Skeletal muscle satellite cell (primary cell): ENCODE data around the gene GPR157.

Experiments used
- H3K27me3 ChIP-seq: 2 replicates; pipeline ENCODE4 v1.7.0; 2013; ENCODE audit warnings: low read length; ENCODE audit not compliant: control insufficient read depth, insufficient read depth
- H3K36me3 ChIP-seq: 2 replicates; pipeline ENCODE4 v1.7.0; 2013; ENCODE audit warnings: mild to moderate bottlenecking, control low read depth, low read length; ENCODE audit not compliant: insufficient read depth
- H3K4me1 ChIP-seq: 2 replicates; pipeline ENCODE4 v1.7.0; 2013; ENCODE audit warnings: low read length; ENCODE audit not compliant: control insufficient read depth, insufficient read depth
- H3K4me2 ChIP-seq: 2 replicates; pipeline ENCODE4 v1.7.0; 2013; ENCODE audit warnings: mild to moderate bottlenecking, low read length
- H3K4me3 ChIP-seq: 2 replicates; pipeline ENCODE4 v1.7.0; 2013; ENCODE audit warnings: low read length
- H3K9ac ChIP-seq: 2 replicates; pipeline ENCODE4 v1.7.0; 2013; ENCODE audit warnings: mild to moderate bottlenecking, low read depth, low read length, moderate library complexity
- H3K9me3 ChIP-seq: replicated peaks from 2 replicates; pipeline ENCODE4 v1.7.0; 2013; ENCODE audit warnings: mild to moderate bottlenecking, control low read depth, low read length

GPR157 gene

GRCh38 chr1:9068981-9069325, 59.9 kb downstream of the GPR157 start:
- Histone ChIP-seq H3K36me3 (no peaks in the 10 kb centered on the region), H3K9ac (no peak overlapping the region), H3K9me3 (no peaks in the 10 kb centered on the region), H3K4me1 (peaks cover 35% of the 10 kb centered on the region), H3K27me3 (peaks cover 5% of the 10 kb centered on the region), H3K4me3 (no peak overlapping the region), H3K4me2 (no peak overlapping the region)

GRCh38 chr1:9066945-9067807, 61.7 kb downstream of the GPR157 start:
- H3K9ac ChIP-seq, result peak overlapping the region; percentile 22
- peak overlapping the region; percentile 58 for H3K4me2 ChIP-seq
- H3K4me1 ChIP-seq, result peaks cover 36% of the 10 kb centered on the region
- H3K4me3 ChIP-seq, result peak overlapping the region; percentile 2
- H3K27me3 ChIP-seq, result no peaks in the 10 kb centered on the region
- H3K36me3 ChIP-seq, result no peaks in the 10 kb centered on the region
- H3K9me3 ChIP-seq, result no peaks in the 10 kb centered on the region

- Histone ChIP-seq H3K36me3 (no peaks in the 10 kb centered on the region), H3K4me1 (peaks cover 51% of the 10 kb centered on the region), H3K4me2 (no peak overlapping the region), H3K4me3 (no peak overlapping the region), H3K9ac (no peak overlapping the region), H3K27me3 (no peaks in the 10 kb centered on the region), H3K9me3 (no peaks in the 10 kb centered on the region)
Observed at GRCh38 chr1:9065213-9065751, 63.6 kb downstream of the GPR157 start.

GRCh38 chr1:9062846-9063245, 66.1 kb downstream of the GPR157 start:
- H3K27me3 ChIP-seq, result no peaks in the 10 kb centered on the region
- H3K9ac ChIP-seq, result no peak overlapping the region
- no peaks in the 10 kb centered on the region for H3K9me3 ChIP-seq
- H3K4me2 ChIP-seq, result no peak overlapping the region
- H3K4me3 ChIP-seq, result no peak overlapping the region
- H3K4me1 ChIP-seq, result peaks cover 44% of the 10 kb centered on the region
- H3K36me3 ChIP-seq, result no peaks in the 10 kb centered on the region

GRCh38 chr1:9062021-9062471, 66.9 kb downstream of the GPR157 start:
- Histone ChIP-seq H3K4me2 (peak overlapping the region; percentile 57), H3K9ac (peak overlapping the region; percentile 14), H3K4me3 (no peak overlapping the region), H3K36me3 (no peaks in the 10 kb centered on the region), H3K27me3 (no peaks in the 10 kb centered on the region), H3K9me3 (no peaks in the 10 kb centered on the region), H3K4me1 (peaks cover 38% of the 10 kb centered on the region)

- Histone ChIP-seq H3K9ac (peak overlapping the region; percentile 14), H3K4me1 (peaks cover 32% of the 10 kb centered on the region), H3K27me3 (no peaks in the 10 kb centered on the region), H3K4me3 (no peak overlapping the region), H3K9me3 (no peaks in the 10 kb centered on the region), H3K36me3 (no peaks in the 10 kb centered on the region), H3K4me2 (peak overlapping the region; percentile 57)
Observed at GRCh38 chr1:9061252-9061960, 67.5 kb downstream of the GPR157 start.

GRCh38 chr1:9059891-9060744, 68.8 kb downstream of the GPR157 start:
- Histone ChIP-seq H3K9ac (no peak overlapping the region), H3K4me3 (no peak overlapping the region), H3K36me3 (no peaks in the 10 kb centered on the region), H3K4me2 (no peak overlapping the region), H3K4me1 (peaks cover 28% of the 10 kb centered on the region), H3K27me3 (no peaks in the 10 kb centered on the region), H3K9me3 (no peaks in the 10 kb centered on the region)

GRCh38 chr1:9058465-9058864, 70.4 kb downstream of the GPR157 start:
- H3K4me2 ChIP-seq, result no peak overlapping the region
- H3K9me3 ChIP-seq, result no peaks in the 10 kb centered on the region
- no peak overlapping the region for H3K4me3 ChIP-seq
- H3K36me3 ChIP-seq, result no peaks in the 10 kb centered on the region
- no peak overlapping the region for H3K9ac ChIP-seq
- H3K27me3 ChIP-seq, result peaks cover 9% of the 10 kb centered on the region
- H3K4me1 ChIP-seq, result peaks cover 16% of the 10 kb centered on the region

- H3K4me3 ChIP-seq, result no peak overlapping the region
- H3K9me3 ChIP-seq, result no peaks in the 10 kb centered on the region
- no peaks in the 10 kb centered on the region for H3K36me3 ChIP-seq
- peaks cover 9% of the 10 kb centered on the region for H3K27me3 ChIP-seq
- H3K4me1 ChIP-seq, result peaks cover 16% of the 10 kb centered on the region
- no peak overlapping the region for H3K4me2 ChIP-seq
- no peak overlapping the region for H3K9ac ChIP-seq
Observed at GRCh38 chr1:9057851-9058250, 71.1 kb downstream of the GPR157 start.

GRCh38 chr1:9052272-9053049, 76.4 kb downstream of the GPR157 start:
- H3K4me3 ChIP-seq, result no peak overlapping the region
- H3K27me3 ChIP-seq, result peaks cover 27% of the 10 kb centered on the region
- no peaks in the 10 kb centered on the region for H3K36me3 ChIP-seq
- H3K4me2 ChIP-seq, result no peak overlapping the region
- no peaks in the 10 kb centered on the region for H3K9me3 ChIP-seq
- H3K9ac ChIP-seq, result no peak overlapping the region
- H3K4me1 ChIP-seq, result no peaks in the 10 kb centered on the region
